ENCODE measurements around the gene CTNNBL1. TPM values are rescaled to one million over a fixed set of nuclear protein-coding genes. Genes with fewer than 3 reads are reported as not detected.

The CTNNBL1 gene
- total RNA-seq, 4 donors from 2014 or later: 35.9 to 53.1 (median 39.2) TPM

GRCh38 chr20:37741055-37741454 is 47.2 kb downstream of the CTNNBL1 start:
- TF ChIP-seq CTCF (IDR thresholded peaks at IDR 0.05; ENCODE audit: low read depth): no peak

- TF ChIP-seq CTCF (IDR thresholded peaks at IDR 0.05; ENCODE audit: low read depth): no peak
These were observed 47.7 kb downstream of the CTNNBL1 start for GRCh38 chr20:37741570-37741969.

- TF ChIP-seq CTCF (IDR thresholded peaks at IDR 0.05; ENCODE audit: low read depth): no peak
These were observed 48.3 kb downstream of the CTNNBL1 start for GRCh38 chr20:37742131-37742530.

GRCh38 chr20:37744347-37744746 is 50.5 kb downstream of the CTNNBL1 start:
- no peak for TF ChIP-seq CTCF (IDR thresholded peaks at IDR 0.05; ENCODE audit: low read depth)

GRCh38 chr20:37745553-37745952 is 51.7 kb downstream of the CTNNBL1 start:
- TF ChIP-seq CTCF (IDR thresholded peaks at IDR 0.05; ENCODE audit: low read depth): no peak

- TF ChIP-seq CTCF (IDR thresholded peaks at IDR 0.05; ENCODE audit: low read depth): no peak
These were observed 54.2 kb downstream of the CTNNBL1 start for GRCh38 chr20:37748015-37748414.

- no peak for TF ChIP-seq CTCF (IDR thresholded peaks at IDR 0.05; ENCODE audit: low read depth)
These were observed 55.4 kb downstream of the CTNNBL1 start for GRCh38 chr20:37749218-37749617.

All from subcutaneous adipose tissue (tissue), 4 donors.